GM19467 (cell line): ENCODE data around the gene CMSS1.

Source experiments
- ATAC-seq: cut with Tn5 transposase; IDR thresholded peaks from one replicate; pipeline ENCODE4 v1.9.1; 2021; ENCODE audit warnings: mild to moderate bottlenecking, moderate library complexity; ENCODE audit not compliant: unreplicated experiment

The CMSS1 gene

GRCh38 chr3:99873269-99874102 lies 55.8 kb downstream of the CMSS1 start:
- no peak for ATAC-seq

DNA sequence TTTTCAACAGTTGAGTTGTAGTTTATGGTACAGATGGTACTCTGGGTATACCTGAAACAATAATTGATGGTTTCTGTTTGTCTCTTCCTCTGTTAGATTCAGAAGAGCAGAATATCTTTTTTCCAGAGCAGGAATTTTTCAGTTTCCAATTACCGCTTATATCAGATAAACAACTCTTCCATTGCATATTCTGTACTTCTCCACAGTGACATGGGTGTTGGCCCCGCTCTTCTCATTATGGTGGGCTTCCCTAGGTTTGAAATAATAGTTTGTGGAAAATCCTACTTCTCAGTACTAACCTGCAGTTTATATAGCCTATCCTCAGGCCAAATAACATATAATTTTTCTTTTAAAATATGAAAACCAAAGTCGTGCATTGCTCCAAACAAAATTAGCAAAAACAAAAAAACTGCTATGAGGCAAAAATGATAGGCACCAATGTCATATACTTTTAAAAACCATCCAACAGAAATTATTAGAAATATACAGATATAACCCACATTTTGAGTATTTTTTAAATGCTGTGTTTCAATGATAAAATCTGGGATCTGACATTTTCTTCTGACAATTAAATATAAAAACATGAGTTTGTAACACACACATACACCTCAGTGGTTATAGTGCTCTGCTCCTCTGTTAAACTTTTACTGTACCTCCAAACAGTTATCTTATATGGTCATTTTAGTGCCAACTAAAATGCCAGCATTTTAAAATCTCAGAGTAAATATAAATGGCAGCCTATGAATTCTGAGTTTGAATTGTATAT lies 56.8 kb downstream of the CMSS1 start:
- ATAC-seq = no peak

DNA sequence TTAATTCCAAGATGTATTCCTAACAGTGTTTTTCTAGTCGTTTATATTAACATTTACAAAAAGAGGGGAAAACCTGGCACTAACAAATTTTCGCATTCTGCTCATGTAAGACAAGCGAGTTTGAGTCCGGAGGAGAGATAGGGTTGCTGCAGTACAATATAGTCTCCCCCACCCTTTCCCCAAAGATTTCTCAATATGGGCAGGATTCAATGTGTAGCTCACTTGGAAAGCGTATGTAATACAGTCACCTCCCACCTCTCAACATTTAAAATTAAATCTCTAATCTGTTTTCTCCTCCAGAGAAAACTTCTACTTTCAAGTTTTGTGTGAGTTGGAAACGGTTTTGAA lies 57.9 kb downstream of the CMSS1 start:
- no peak for ATAC-seq

GRCh38 chr3:99875929-99876841 lies 58.5 kb downstream of the CMSS1 start:
- ATAC-seq = peak; percentile 87

GRCh38 chr3:99877031-99877579 lies 59.4 kb downstream of the CMSS1 start:
- ATAC-seq = no peak

GRCh38 chr3:99878005-99878404 lies 60.3 kb downstream of the CMSS1 start:
- peak; percentile 44 for ATAC-seq

DNA sequence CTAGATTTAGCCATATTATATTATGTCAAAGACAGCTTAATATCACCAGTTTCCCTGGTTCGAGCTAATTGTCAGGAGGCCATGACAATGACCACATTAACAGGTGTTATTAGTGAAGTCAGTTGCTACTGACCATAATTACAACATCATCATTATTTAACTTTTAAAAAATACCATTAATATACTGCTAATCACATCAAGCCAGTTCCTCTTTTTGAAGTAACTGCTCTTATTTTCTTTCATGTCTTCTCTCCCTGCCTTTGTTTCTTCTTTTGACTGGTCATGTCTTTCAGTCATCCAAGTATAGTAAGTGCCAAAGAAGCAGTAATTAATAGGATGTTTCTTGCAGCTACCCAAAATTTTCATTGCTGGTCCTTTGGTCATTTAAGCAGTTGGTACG lies 61.6 kb downstream of the CMSS1 start:
- no peak for ATAC-seq

- no peak for ATAC-seq
Measured at GRCh38 chr3:99881121-99881524, 63.5 kb downstream of the CMSS1 start.

DNA sequence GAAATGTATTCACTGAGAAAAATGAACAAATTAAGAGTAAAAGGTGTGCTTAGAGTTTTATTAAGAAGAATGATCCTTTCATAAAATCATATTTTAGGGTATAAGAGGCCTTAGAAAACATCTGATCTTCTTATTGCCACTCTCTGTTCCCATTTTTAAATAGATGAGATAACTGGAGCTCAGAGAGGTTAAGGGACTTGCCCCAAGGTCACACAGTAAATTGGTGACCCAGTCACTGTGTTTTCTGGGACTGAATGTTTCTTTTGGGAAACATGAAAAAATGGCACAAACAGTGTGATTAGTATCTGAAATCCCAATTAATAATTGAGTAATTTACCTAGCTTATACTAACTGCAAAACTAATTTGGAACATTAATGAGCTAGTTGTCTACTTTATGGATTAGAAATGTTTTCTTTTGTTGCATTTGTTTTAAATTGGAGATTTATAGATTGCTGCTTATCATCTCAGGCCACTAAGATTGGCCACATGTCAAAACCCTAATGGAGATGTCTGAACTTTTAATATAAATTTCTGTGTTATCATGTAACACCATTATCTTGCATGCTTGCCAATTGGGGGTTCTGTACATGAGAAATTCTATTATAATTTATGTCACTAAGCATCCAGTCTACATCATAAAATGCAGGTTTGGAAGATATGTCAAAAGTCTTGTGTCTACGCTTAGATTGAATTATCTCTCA lies 64.9 kb downstream of the CMSS1 start:
- ATAC-seq = no peak

- ATAC-seq = no peak
Measured at GRCh38 chr3:99883138-99883461, 65.4 kb downstream of the CMSS1 start.

GRCh38 chr3:99883693-99884092 lies 66.0 kb downstream of the CMSS1 start:
- ATAC-seq = no peak

DNA sequence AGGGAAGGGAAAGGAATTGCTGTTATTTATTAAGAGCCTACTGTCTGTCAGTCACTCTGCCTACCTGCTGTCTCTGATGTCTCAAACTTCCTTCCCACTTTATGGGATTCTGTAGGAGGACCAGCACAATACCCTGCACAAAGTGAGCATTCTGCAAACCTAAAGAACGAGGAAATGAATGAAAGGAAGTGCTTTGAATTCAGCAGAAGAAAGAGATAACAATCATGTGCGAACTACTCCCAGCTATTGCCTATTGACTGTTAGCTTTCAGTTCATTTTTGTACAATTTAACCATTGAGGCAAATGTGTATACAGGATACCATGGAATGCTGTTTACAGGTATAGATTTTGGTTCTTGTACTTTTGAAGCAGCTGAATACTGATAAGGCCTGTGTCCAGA lies 66.8 kb downstream of the CMSS1 start:
- no peak for ATAC-seq

GRCh38 chr3:99885085-99885484 lies 67.4 kb downstream of the CMSS1 start:
- no peak for ATAC-seq

- no peak for ATAC-seq
Measured at GRCh38 chr3:99885851-99886250, 68.2 kb downstream of the CMSS1 start.

DNA sequence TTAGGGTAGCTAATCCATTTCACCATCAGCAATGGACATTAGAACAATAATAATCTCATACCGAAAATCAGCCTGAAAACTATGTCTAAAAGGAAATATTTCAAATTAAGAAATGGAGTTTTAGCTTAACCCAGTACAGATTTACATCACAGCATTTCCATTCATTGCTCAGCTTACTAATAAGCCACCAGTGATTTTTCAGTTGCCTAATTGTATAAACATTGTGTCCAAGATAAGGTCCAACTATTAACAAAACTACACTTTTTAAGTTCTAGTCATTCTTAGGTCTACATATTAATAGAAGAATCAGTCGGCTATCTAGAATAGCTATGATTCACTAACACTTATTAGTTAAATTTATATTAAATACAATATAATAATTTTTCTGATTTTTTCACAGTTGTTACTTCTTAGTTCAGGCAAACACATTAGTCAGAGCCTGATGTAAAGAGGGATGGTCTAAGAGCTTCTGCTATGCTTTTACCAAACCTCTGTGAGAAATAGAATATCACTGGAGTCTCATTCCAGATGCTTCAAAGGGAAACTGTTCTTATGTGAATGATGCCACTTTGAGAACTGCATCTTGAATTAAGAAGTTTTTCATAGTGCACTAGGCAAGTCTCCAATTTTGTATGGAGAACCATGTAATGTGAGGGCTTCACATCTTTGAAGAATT lies 74.1 kb downstream of the CMSS1 start:
- ATAC-seq = no peak

GRCh38 chr3:99892332-99892731 lies 74.7 kb downstream of the CMSS1 start:
- ATAC-seq = no peak

- no peak for ATAC-seq
Measured at GRCh38 chr3:99895131-99895696, 77.6 kb downstream of the CMSS1 start.

GRCh38 chr3:99895703-99896441 lies 78.2 kb downstream of the CMSS1 start:
- ATAC-seq = no peak

DNA sequence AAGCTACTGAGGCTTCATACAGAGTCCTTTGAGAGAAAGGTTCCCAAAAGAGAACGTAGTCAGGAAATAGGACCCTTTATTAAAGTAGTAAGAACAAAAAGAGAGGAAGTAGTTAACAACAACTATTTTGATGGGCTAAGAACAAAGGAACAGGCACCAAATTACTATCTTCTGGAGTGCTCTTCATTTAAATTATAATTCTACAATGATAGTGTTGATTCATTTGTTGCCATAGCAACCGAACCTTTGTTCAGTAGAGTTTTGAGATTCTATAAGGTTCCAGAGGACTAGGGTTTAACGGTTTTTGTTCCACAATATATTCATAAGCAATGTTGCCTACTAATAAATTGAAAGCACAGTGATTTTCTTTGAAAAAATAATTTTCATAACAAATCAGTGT lies 78.8 kb downstream of the CMSS1 start:
- ATAC-seq = no peak
